A673 (cell line): ENCODE measurements around the gene PSTK. TPM values are rescaled to one million over a fixed set of nuclear protein-coding genes. Genes with fewer than 3 reads are reported as not detected.

Experiments used
- BruUV-seq: library from RNA; stranded (reverse); fragments of 400-500 nt; replicated peaks from 2 replicates; lab custom pipeline; 2021; lab: Mats Ljungman, UMichigan
- CTCF ChIA-PET: fragments of 300-600 bp; sonication (Branson Sonifier 250); formaldehyde crosslinking; loops from one replicate; lab custom pipeline; 2022; ENCODE audit warnings: antibody characterized with exemption; lab: Charles Lee
- POLR2A ChIA-PET: fragments of 300-600 bp; sonication (Branson Sonifier 250); formaldehyde crosslinking; loops from one replicate; lab custom pipeline; 2022; ENCODE audit warnings: antibody characterized with exemption; ENCODE audit not compliant: low non-redundant PET; lab: Charles Lee
- DNase-seq: peaks from one replicate; pipeline ENCODE4 v3.0.0-alpha.2; 2015; ENCODE audit warnings: low spot score
- H3K27ac ChIP-seq: fragments of 200-600 bp; sonication (generic); 2 replicates; pipeline ENCODE4 v1.5.1; 2016; ENCODE audit warnings: mixed run types, low read depth, mild to moderate bottlenecking, mixed read lengths, antibody characterized with exemption, low read length; ENCODE audit not compliant: poor library complexity, severe bottlenecking
- H3K27me3 ChIP-seq: fragments of 200-600 bp; sonication (generic); replicated peaks from 2 replicates; pipeline ENCODE4 v1.6.1; 2017; ENCODE audit warnings: mixed run types, low read depth, mild to moderate bottlenecking, mixed read lengths, antibody characterized with exemption, low read length; ENCODE audit not compliant: insufficient read depth, poor library complexity
- H3K36me3 ChIP-seq: fragments of 200-600 bp; sonication (generic); 2 replicates; pipeline ENCODE4 v1.6.1; 2016; ENCODE audit warnings: mixed run types, mild to moderate bottlenecking, mixed read lengths, antibody characterized with exemption, low read length; ENCODE audit not compliant: insufficient read depth, poor library complexity, severe bottlenecking
- H3K4me1 ChIP-seq: fragments of 200-600 bp; sonication (generic); 2 replicates; pipeline ENCODE4 v1.6.1; 2017; ENCODE audit warnings: mixed run types, mild to moderate bottlenecking, mixed read lengths, antibody characterized with exemption, low read length; ENCODE audit not compliant: insufficient read depth, poor library complexity, severe bottlenecking
- H3K4me3 ChIP-seq: fragments of 200-600 bp; sonication (generic); 2 replicates; pipeline ENCODE4 v1.5.1; 2016; ENCODE audit warnings: low read depth, mixed run types, mild to moderate bottlenecking, mixed read lengths, low read length; ENCODE audit not compliant: poor library complexity, severe bottlenecking
- H3K9me3 ChIP-seq: fragments of 200-600 bp; sonication (generic); 2 replicates; pipeline ENCODE4 v1.6.1; 2016; ENCODE audit warnings: mixed run types, low read depth, mild to moderate bottlenecking, mixed read lengths, antibody characterized with exemption, low read length; ENCODE audit not compliant: poor library complexity, severe bottlenecking
- CTCF ChIP-seq: fragments of 300-800, 200-600 bp; sonication (generic); conservative IDR thresholded peaks from 2 replicates; pipeline ENCODE4 v1.5.1; 2017; ENCODE audit warnings: low read depth, mild to moderate bottlenecking, antibody characterized with exemption, low read length, moderate library complexity, mixed read lengths
- EZH2 ChIP-seq: fragments of 200-600 bp; sonication (generic); IDR thresholded peaks from 2 replicates; pipeline ENCODE4 v1.6.1; 2017; ENCODE audit warnings: borderline replicate concordance, low read depth, mild to moderate bottlenecking, mixed read lengths, antibody characterized with exemption, low read length; ENCODE audit not compliant: poor library complexity, severe bottlenecking
- intact Hi-C: fragments of 100-400 bp; cut with micrococcal nuclease; formaldehyde crosslinking; loops from one replicate; pipeline ENCODE4 v1.10.0; 2022; ENCODE audit not compliant: unreplicated experiment
- total RNA-seq: library from RNA; stranded (reverse); gene quantifications from 2 replicates; pipeline ENCODE4 v1.2.3, GENCODE V29; 2021

Gene PSTK
- total RNA-seq, 1 experiment from 2014 or later, result 5.7 TPM

GRCh38 chr10:122974543-122975064 lies 5.6 kb upstream of the PSTK start:
- ChIA-PET CTCF (no interaction called here), POLR2A (no interaction called here)
- Histone ChIP-seq H3K27me3 (no peaks in the 10 kb centered on the region), H3K4me1 (no peaks in the 10 kb centered on the region), H3K36me3 (no peaks in the 10 kb centered on the region), H3K4me3 (no peak overlapping the region), H3K27ac (no peak overlapping the region), H3K9me3 (no peaks in the 10 kb centered on the region)
- BruUV-seq, result no TSS peak
- TF ChIP-seq EZH2 (no peak), CTCF (no peak)
- intact Hi-C loops, result no loop called here
- no peak for DNase-seq

- intact Hi-C loops, result no loop called here
- peaks cover 4% of the 10 kb centered on the region for H3K4me1 ChIP-seq
- H3K36me3 ChIP-seq, result no peaks in the 10 kb centered on the region
- CTCF ChIA-PET, result no interaction called here
- peak; percentile 75 for DNase-seq
- TSS peak; percentile 77 for BruUV-seq
- H3K4me3 ChIP-seq, result peak overlapping the region; percentile 74
- POLR2A ChIA-PET, result no interaction called here
- no peaks in the 10 kb centered on the region for H3K9me3 ChIP-seq
- H3K27me3 ChIP-seq, result no peaks in the 10 kb centered on the region
- no peak overlapping the region for H3K27ac ChIP-seq
- TF ChIP-seq EZH2 (no peak), CTCF (peak; percentile 53)
Measured at GRCh38 chr10:122981066-122981464, 864 bp downstream of the PSTK start.

GRCh38 chr10:122983898-122984297 lies 3.7 kb downstream of the PSTK start:
- H3K27me3 ChIP-seq, result no peaks in the 10 kb centered on the region
- no TSS peak for BruUV-seq
- POLR2A ChIA-PET, result no interaction called here
- CTCF ChIA-PET, result no interaction called here
- H3K27ac ChIP-seq, result no peak overlapping the region
- TF ChIP-seq CTCF (no peak), EZH2 (no peak)
- H3K4me3 ChIP-seq, result no peak overlapping the region
- H3K9me3 ChIP-seq, result no peaks in the 10 kb centered on the region
- DNase-seq, result no peak
- intact Hi-C loops, result no loop called here
- H3K4me1 ChIP-seq, result peaks cover 4% of the 10 kb centered on the region
- H3K36me3 ChIP-seq, result no peaks in the 10 kb centered on the region
